ENCODE data around the gene DOCK7. TPM values are rescaled to one million over a fixed set of nuclear protein-coding genes. Genes with fewer than 3 reads are reported as not detected.

The DOCK7 gene
- total RNA-seq, 1 experiment from 2014 or later = 57.2 TPM

DNA sequence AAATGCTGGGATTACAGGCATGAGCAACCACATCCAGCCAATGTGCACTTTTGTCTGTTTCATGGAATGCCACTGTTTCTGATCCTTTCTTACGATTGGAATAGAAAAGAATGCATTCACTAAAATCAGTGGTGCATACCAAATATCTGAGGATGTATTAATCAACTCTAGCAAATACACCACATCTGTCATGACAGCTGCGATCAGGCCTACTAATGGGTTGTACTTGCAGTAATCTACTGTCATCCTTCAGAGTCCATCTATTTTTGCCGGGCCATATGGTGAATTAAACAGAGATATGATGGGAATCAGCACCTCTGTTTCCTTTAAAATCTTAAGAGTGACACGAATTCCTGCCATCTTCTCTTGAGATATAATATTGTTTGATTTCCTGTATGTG lies 259.8 kb downstream of the DOCK7 start:
- Histone ChIP-seq H3K27me3 (ENCODE audit: control insufficient read depth, insufficient read depth, low read length) (no peaks in the 10 kb centered on the region; the same call in 1 of the 2 replicates), H3K36me3 (ENCODE audit: control insufficient read depth, insufficient read depth, low read length) (no peaks in the 10 kb centered on the region), H3K9me3 (ENCODE audit: control insufficient read depth, insufficient read depth, low read depth, low read length) (no peaks in the 10 kb centered on the region), H3K4me1 (ENCODE audit: control insufficient read depth, insufficient read depth, low read length) (no peaks in the 10 kb centered on the region), H3K27ac (ENCODE audit: low read length) (no peak overlapping the region), H3K4me3 (ENCODE audit: low read depth in 2 of 2, low read length in 2 of 2) (no peak overlapping the region)
- in situ Hi-C loops (cut with HindIII; ENCODE audit: low pct_unique_long_range_greater_than_20kb, low sequenced_read_pairs) = no loop called here
- ATAC-seq (no peak), DNase-seq (ENCODE audit: low read depth, low spot score) (no peak)
- POLR2A ChIA-PET = no interaction called here
- no TSS peak for BruUV-seq (replicated peaks)
- CTCF ChIA-PET = interaction anchor here (0.6 kb wide), 2 partner anchors 12 to 261 kb away, joined by 3 read pairs; no protein-coding TSS in a partner anchor
- intact Hi-C loops (cut with micrococcal nuclease; ENCODE audit: unreplicated experiment) = no loop called here
- no peak for TF ChIP-seq TCF7L2 (IDR thresholded peaks at IDR 0.05; ENCODE audit: low read depth, low read length)
- no peak for TF ChIP-seq POLR2AphosphoS5 (IDR thresholded peaks at IDR 0.05; ENCODE audit: low read depth, low read length)
- TF ChIP-seq, protein P1, sequence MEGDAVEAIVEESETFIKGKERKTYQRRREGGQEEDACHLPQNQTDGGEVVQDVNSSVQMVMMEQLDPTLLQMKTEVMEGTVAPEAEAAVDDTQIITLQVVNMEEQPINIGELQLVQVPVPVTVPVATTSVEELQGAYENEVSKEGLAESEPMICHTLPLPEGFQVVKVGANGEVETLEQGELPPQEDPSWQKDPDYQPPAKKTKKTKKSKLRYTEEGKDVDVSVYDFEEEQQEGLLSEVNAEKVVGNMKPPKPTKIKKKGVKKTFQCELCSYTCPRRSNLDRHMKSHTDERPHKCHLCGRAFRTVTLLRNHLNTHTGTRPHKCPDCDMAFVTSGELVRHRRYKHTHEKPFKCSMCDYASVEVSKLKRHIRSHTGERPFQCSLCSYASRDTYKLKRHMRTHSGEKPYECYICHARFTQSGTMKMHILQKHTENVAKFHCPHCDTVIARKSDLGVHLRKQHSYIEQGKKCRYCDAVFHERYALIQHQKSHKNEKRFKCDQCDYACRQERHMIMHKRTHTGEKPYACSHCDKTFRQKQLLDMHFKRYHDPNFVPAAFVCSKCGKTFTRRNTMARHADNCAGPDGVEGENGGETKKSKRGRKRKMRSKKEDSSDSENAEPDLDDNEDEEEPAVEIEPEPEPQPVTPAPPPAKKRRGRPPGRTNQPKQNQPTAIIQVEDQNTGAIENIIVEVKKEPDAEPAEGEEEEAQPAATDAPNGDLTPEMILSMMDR (IDR thresholded peaks at IDR 0.05) = no peak
- TF ChIP-seq, protein P2, sequence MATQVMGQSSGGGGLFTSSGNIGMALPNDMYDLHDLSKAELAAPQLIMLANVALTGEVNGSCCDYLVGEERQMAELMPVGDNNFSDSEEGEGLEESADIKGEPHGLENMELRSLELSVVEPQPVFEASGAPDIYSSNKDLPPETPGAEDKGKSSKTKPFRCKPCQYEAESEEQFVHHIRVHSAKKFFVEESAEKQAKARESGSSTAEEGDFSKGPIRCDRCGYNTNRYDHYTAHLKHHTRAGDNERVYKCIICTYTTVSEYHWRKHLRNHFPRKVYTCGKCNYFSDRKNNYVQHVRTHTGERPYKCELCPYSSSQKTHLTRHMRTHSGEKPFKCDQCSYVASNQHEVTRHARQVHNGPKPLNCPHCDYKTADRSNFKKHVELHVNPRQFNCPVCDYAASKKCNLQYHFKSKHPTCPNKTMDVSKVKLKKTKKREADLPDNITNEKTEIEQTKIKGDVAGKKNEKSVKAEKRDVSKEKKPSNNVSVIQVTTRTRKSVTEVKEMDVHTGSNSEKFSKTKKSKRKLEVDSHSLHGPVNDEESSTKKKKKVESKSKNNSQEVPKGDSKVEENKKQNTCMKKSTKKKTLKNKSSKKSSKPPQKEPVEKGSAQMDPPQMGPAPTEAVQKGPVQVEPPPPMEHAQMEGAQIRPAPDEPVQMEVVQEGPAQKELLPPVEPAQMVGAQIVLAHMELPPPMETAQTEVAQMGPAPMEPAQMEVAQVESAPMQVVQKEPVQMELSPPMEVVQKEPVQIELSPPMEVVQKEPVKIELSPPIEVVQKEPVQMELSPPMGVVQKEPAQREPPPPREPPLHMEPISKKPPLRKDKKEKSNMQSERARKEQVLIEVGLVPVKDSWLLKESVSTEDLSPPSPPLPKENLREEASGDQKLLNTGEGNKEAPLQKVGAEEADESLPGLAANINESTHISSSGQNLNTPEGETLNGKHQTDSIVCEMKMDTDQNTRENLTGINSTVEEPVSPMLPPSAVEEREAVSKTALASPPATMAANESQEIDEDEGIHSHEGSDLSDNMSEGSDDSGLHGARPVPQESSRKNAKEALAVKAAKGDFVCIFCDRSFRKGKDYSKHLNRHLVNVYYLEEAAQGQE (IDR thresholded peaks at IDR 0.05; ENCODE audit: insufficient read depth in 1 of 2, low read depth in 2 of 2, low read length in 1 of 2) = no peak
- TF ChIP-seq SIN3A (IDR thresholded peaks at IDR 0.05; ENCODE audit: borderline replicate concordance, insufficient read depth, low read depth, low read length) = no peak

DNA sequence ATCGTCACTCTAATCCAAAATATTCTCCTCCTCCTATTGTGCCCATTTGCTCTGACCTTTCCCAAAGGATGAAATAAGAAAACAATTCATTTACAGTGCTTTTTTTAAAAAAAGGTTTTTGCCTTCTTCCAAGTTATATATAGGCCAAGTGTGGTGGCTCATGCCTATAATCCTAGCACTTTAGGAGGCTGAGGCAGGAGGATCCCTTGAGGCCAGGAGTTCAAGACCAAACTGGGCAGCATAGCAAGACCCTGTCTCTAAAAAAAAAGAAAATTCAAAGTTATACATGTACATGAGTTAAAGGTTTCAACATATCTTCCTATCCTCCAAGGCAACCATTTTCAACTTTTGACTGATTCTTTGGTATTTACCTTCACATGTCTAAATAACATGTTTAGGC lies 261.4 kb downstream of the DOCK7 start:
- DNase-seq (ENCODE audit: low read depth, low spot score) (no peak), ATAC-seq (no peak)
- no TSS peak for BruUV-seq (replicated peaks)
- CTCF ChIA-PET = no interaction called here
- H3K4me3 ChIP-seq (ENCODE audit: low read depth in 2 of 2, low read length in 2 of 2) = no peak overlapping the region
- in situ Hi-C loops (cut with HindIII; ENCODE audit: low pct_unique_long_range_greater_than_20kb, low sequenced_read_pairs) = no loop called here
- H3K9me3 ChIP-seq (ENCODE audit: control insufficient read depth, insufficient read depth, low read depth, low read length) = no peaks in the 10 kb centered on the region
- no peaks in the 10 kb centered on the region for H3K4me1 ChIP-seq (ENCODE audit: control insufficient read depth, insufficient read depth, low read length)
- TF ChIP-seq TCF7L2 (IDR thresholded peaks at IDR 0.05; ENCODE audit: low read depth, low read length) (no peak), SIN3A (IDR thresholded peaks at IDR 0.05; ENCODE audit: borderline replicate concordance, insufficient read depth, low read depth, low read length) (no peak), POLR2AphosphoS5 (IDR thresholded peaks at IDR 0.05; ENCODE audit: low read depth, low read length) (no peak)
- TF ChIP-seq, protein P2 (IDR thresholded peaks at IDR 0.05; ENCODE audit: insufficient read depth in 1 of 2, low read depth in 2 of 2, low read length in 1 of 2) = no peak
- TF ChIP-seq, protein P1 (IDR thresholded peaks at IDR 0.05) = no peak
- intact Hi-C loops (cut with micrococcal nuclease; ENCODE audit: unreplicated experiment) = no loop called here
- POLR2A ChIA-PET = interaction anchor here (0.8 kb wide), 1 partner anchor 9 kb away, joined by 5 read pairs; no protein-coding TSS in a partner anchor
- no peaks in the 10 kb centered on the region for H3K36me3 ChIP-seq (ENCODE audit: control insufficient read depth, insufficient read depth, low read length)
- H3K27me3 ChIP-seq (ENCODE audit: control insufficient read depth, insufficient read depth, low read length) = no peaks in the 10 kb centered on the region; the same call in 1 of the 2 replicates
- no peak overlapping the region for H3K27ac ChIP-seq (ENCODE audit: low read length)
